ENCODE data around the gene NTM. TPM values are rescaled to one million over a fixed set of nuclear protein-coding genes. Genes with fewer than 3 reads are reported as not detected.

Gene NTM
- total and polyA plus RNA-seq, 12 donors, result 0.43 to 3.0 (median 1.3) TPM

DNA sequence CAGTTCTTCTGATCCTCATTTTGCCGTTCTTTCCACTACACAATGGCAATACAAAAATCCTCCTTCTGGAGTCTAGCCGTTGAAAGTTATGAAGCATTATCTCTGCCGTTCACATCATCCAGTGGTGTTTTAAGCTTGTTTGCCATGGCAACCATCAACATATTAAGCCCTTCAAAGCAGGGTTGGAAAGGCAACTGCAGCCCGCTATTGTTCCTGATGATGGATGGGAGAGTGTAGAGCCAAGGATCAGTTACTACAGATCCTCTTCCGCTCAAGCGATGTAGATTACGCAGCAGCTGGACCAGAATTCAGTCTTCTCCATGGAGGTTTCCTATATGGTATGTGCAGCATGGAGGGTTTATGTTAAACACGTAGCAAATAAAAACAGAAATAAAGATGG is 352.7 kb downstream of the NTM start:
- Histone ChIP-seq H3K27me3 (peaks cover 0 to 19% (median 0%) of the 10 kb centered on the region in 7 donors), H3K27ac (no peak overlapping the region), H3K36me3 (no peaks in the 10 kb centered on the region), H3K9me3 (no peaks in the 10 kb centered on the region), H3K4me1 (no peaks in the 10 kb centered on the region), H3K4me3 (no peak overlapping the region)
- 59 to 61% methylated on average over 8 of the region's 8 CpGs for WGBS, 2 donors
- intact Hi-C loops (cut with DNase I), result no loop called here
- TF ChIP-seq, protein P1, sequence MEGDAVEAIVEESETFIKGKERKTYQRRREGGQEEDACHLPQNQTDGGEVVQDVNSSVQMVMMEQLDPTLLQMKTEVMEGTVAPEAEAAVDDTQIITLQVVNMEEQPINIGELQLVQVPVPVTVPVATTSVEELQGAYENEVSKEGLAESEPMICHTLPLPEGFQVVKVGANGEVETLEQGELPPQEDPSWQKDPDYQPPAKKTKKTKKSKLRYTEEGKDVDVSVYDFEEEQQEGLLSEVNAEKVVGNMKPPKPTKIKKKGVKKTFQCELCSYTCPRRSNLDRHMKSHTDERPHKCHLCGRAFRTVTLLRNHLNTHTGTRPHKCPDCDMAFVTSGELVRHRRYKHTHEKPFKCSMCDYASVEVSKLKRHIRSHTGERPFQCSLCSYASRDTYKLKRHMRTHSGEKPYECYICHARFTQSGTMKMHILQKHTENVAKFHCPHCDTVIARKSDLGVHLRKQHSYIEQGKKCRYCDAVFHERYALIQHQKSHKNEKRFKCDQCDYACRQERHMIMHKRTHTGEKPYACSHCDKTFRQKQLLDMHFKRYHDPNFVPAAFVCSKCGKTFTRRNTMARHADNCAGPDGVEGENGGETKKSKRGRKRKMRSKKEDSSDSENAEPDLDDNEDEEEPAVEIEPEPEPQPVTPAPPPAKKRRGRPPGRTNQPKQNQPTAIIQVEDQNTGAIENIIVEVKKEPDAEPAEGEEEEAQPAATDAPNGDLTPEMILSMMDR (IDR thresholded peaks at IDR 0.05), result no peak
- DNase-seq (no peak), ATAC-seq (no peak)

DNA sequence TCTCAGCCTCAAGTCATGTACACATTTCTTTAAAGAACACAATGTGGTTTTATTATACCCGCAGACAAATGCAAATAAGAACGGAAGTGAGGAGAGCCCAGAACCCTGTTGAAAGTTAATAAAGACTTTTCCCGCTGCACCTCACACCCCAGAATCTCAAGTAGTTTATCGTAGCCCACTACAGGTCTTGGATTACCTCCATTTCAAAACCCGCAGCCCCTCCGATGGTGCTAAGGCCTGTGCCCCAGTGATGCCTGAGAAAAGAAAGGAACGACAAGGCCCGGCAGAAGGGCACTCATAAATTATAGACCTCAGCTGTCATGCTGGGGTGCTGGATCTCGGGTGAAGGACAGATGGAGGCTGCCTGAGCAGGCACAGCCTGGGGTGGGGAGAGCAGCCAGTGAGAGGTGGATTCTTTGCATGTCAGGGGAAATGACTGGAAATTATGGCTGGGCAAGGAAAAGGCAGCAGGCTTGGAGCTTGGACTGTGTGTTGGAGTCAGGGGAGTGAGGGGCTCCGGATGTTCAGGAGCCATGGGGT is 354.1 kb downstream of the NTM start:
- no peaks in the 10 kb centered on the region for H3K9me3 ChIP-seq
- TF ChIP-seq, protein P1 (IDR thresholded peaks at IDR 0.05), result no peak
- no peak overlapping the region for H3K27ac ChIP-seq
- no peaks in the 10 kb centered on the region for H3K36me3 ChIP-seq
- peaks cover 0 to 13% (median 0%) of the 10 kb centered on the region in 7 donors for H3K27me3 ChIP-seq
- no peaks in the 10 kb centered on the region for H3K4me1 ChIP-seq
- WGBS, 2 donors, result 87 to 88% methylated on average over 10 of the region's 10 CpGs
- ATAC-seq, result no peak
- no peak for DNase-seq
- intact Hi-C loops (cut with DNase I), result no loop called here
- no peak overlapping the region for H3K4me3 ChIP-seq

DNA sequence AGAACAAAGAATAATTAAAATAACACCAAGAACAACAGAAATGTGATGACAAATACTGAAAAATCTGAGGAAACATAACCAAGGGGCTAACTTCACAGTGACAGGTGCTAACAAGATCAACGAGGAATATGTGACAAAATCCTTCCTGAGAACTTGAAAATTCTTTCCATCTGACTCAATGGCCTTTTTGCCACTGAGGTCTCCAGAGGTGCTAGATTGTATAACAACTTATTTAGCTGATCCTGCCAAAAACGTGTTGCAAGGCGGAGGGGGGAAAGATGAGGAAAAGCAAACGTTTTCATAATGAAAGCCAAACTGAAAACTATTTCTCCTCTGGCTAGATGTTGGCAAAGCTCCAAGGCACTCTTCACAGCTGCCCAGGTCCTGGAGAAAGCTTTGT is 364.5 kb downstream of the NTM start:
- WGBS, 2 donors, result 27 to 32% methylated on average over 4 of the region's 4 CpGs

GRCh38 chr11:131737357-131737756 is 366.9 kb downstream of the NTM start:
- Histone ChIP-seq H3K27ac (no peak overlapping the region), H3K36me3 (no peaks in the 10 kb centered on the region), H3K4me3 (no peak overlapping the region), H3K4me1 (no peaks in the 10 kb centered on the region), H3K9me3 (no peaks in the 10 kb centered on the region), H3K27me3 (peaks cover 0 to 56% (median 25%) of the 10 kb centered on the region in 7 donors)
- no peak for DNase-seq
- 58% methylated on average over 7 of the region's 7 CpGs for WGBS, 2 donors
- no peak for ATAC-seq
- intact Hi-C loops (cut with DNase I), result no loop called here
- TF ChIP-seq, protein P1 (IDR thresholded peaks at IDR 0.05), result no peak

More for the DNA sequence above, 364.5 kb downstream of the NTM start:
- ATAC-seq (no peak), DNase-seq (no peak)
- TF ChIP-seq, protein P1 (IDR thresholded peaks at IDR 0.05), result no peak
- Histone ChIP-seq H3K27me3 (peaks cover 0 to 33% (median 19%) of the 10 kb centered on the region in 7 donors), H3K4me3 (no peak overlapping the region), H3K9me3 (no peaks in the 10 kb centered on the region), H3K4me1 (no peaks in the 10 kb centered on the region), H3K36me3 (no peaks in the 10 kb centered on the region), H3K27ac (no peak overlapping the region)
- intact Hi-C loops (cut with DNase I), result no loop called here
